Ascending aorta (tissue), 2 donors: ENCODE results near the gene AKAP7. TPM values are rescaled to one million over a fixed set of nuclear protein-coding genes. Genes with fewer than 3 reads are reported as not detected.

ENCODE experiments used
- DNase-seq, 2 donors: peaks; one replicate each; pipeline ENCODE4 v3.0.0-alpha.2; 2019; ENCODE audit warnings: low spot score in 2 of 2
- H3K27ac ChIP-seq, 2 donors: fragments of 200-600 bp; sonication (generic); one replicate each; pipeline ENCODE4 v1.5.1; 2016 to 2017; ENCODE audit warnings: mild to moderate bottlenecking in 1 of 2
- H3K27me3 ChIP-seq: fragments of 200-600 bp; sonication (generic); one replicate; pipeline ENCODE4 v1.5.1; 2017
- H3K36me3 ChIP-seq, 2 donors: fragments of 200-600 bp; sonication (generic); one replicate each; pipeline ENCODE4 v1.5.1; 2016
- H3K4me1 ChIP-seq, 2 donors: fragments of 200-600 bp; sonication (generic); one replicate each; pipeline ENCODE4 v1.5.1; 2016 to 2017; ENCODE audit warnings: mild to moderate bottlenecking in 1 of 2
- H3K4me3 ChIP-seq, 2 donors: fragments of 200-600 bp; sonication (generic); one replicate each; pipeline ENCODE4 v1.5.1; 2016 to 2017; ENCODE audit warnings: mild to moderate bottlenecking in 1 of 2
- H3K9me3 ChIP-seq, 2 donors: fragments of 200-600 bp; sonication (generic); one replicate each; pipeline ENCODE4 v1.5.1; 2016
- intact Hi-C: fragments of 100-400 bp; cut with DNase I; formaldehyde crosslinking; loops from one replicate; pipeline ENCODE4 v1.15.1; 2023
- total RNA-seq: library from RNA; depleted of rRNA; stranded (reverse); fragments of >200 nt; gene quantifications from one replicate; pipeline ENCODE4 v1.1.0, GENCODE V29; 2016
- TF ChIP-seq, protein P1 (sequence below), 3 experiments: fragments of 200-600 bp in 2 of 3; fragments of 450-650 bp in 1 of 3; sonication (generic) in 2 of 3; IDR thresholded peaks; one replicate each; pipeline ENCODE4 v1.5.1; 2016 to 2019; ENCODE audit warnings: antibody characterized with exemption in 3 of 3, mild to moderate bottlenecking in 1 of 3, moderate library complexity in 1 of 3

Gene AKAP7
- total RNA-seq, 1 donor from 2014 or later, result 1.3 TPM

DNA sequence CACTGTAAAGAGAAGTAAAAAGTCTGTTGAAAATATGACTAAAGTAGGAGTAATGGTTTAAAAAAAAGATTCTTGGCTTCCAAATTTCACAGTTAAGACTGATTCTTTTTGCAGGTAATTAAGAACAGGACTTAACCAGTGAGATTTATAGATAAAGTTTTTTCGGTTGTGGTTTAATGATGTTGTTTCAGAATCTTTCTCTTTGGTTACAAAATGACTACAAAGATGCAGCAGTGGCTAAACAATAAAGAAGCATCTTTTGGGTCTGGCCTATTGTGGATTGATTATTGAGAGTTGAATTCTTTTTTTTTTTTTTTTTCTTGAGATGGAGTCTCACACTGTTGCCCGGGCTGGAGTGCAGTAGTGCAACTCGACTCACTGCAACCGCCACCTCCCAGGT lies 109.7 kb downstream of the AKAP7 start:
- Histone ChIP-seq H3K36me3 (no peaks in the 10 kb centered on the region), H3K4me1 (no peaks in the 10 kb centered on the region), H3K9me3 (no peaks in the 10 kb centered on the region), H3K27me3 (no peaks in the 10 kb centered on the region), H3K27ac (no peak overlapping the region), H3K4me3 (no peak overlapping the region)
- DNase-seq, result no peak
- intact Hi-C loops, result no loop called here
- TF ChIP-seq, protein P1, sequence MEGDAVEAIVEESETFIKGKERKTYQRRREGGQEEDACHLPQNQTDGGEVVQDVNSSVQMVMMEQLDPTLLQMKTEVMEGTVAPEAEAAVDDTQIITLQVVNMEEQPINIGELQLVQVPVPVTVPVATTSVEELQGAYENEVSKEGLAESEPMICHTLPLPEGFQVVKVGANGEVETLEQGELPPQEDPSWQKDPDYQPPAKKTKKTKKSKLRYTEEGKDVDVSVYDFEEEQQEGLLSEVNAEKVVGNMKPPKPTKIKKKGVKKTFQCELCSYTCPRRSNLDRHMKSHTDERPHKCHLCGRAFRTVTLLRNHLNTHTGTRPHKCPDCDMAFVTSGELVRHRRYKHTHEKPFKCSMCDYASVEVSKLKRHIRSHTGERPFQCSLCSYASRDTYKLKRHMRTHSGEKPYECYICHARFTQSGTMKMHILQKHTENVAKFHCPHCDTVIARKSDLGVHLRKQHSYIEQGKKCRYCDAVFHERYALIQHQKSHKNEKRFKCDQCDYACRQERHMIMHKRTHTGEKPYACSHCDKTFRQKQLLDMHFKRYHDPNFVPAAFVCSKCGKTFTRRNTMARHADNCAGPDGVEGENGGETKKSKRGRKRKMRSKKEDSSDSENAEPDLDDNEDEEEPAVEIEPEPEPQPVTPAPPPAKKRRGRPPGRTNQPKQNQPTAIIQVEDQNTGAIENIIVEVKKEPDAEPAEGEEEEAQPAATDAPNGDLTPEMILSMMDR (IDR thresholded peaks at IDR 0.05), result no peak

DNA sequence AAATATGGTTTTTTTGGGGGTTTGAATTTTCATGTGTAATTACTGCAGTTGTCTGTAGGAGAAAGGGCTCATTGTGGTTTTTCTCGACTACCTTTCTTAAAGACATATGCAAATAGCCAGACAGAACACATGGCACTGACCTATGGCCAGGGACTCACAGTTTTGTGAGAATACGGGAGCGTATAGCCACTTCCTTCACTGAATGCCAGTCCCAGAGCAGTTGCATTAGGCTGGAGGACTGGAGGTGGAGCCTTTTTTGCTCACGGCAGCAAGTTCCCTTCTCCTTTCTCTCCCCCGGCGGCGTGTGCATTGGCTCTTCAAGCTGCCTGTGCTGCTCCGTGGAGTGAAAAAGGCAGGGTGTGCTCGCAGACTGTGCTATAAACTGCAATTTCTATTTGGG lies 114.9 kb downstream of the AKAP7 start:
- TF ChIP-seq, protein P1 (IDR thresholded peaks at IDR 0.05), result no peak
- Histone ChIP-seq H3K9me3 (no peaks in the 10 kb centered on the region), H3K4me3 (peak overlapping the region; percentile 46 to 49), H3K36me3 (no peaks in the 10 kb centered on the region), H3K27ac (no peak overlapping the region), H3K27me3 (no peaks in the 10 kb centered on the region), H3K4me1 (no peaks in the 10 kb centered on the region)
- intact Hi-C loops, result no loop called here
- no peak for DNase-seq

DNA sequence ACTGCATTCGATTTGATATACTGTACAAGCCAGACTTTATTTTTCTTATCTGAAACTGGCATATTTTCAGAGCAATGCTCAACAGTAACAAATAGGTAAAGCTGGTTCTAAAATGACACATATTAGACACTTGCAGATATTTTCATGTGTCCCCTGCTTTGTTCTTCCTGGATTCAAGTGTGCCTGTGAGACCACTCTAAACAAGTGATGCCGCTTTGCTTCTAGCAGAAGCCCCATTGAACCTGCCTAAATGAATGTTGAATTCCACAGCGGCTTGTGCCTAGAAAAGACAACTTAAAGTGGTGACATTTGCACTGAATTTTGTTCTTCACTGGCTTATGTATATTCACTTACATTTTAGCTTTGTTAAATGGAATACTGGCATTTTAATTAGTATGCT lies 115.7 kb downstream of the AKAP7 start:
- H3K27ac ChIP-seq, result no peak overlapping the region
- peak overlapping the region in 1 of 2 donors; percentile 46 for H3K4me3 ChIP-seq
- no peaks in the 10 kb centered on the region for H3K4me1 ChIP-seq
- H3K27me3 ChIP-seq, result no peaks in the 10 kb centered on the region
- TF ChIP-seq, protein P1 (IDR thresholded peaks at IDR 0.05), result no peak
- no peak for DNase-seq
- no peaks in the 10 kb centered on the region for H3K9me3 ChIP-seq
- H3K36me3 ChIP-seq, result no peaks in the 10 kb centered on the region
- intact Hi-C loops, result no loop called here

DNA sequence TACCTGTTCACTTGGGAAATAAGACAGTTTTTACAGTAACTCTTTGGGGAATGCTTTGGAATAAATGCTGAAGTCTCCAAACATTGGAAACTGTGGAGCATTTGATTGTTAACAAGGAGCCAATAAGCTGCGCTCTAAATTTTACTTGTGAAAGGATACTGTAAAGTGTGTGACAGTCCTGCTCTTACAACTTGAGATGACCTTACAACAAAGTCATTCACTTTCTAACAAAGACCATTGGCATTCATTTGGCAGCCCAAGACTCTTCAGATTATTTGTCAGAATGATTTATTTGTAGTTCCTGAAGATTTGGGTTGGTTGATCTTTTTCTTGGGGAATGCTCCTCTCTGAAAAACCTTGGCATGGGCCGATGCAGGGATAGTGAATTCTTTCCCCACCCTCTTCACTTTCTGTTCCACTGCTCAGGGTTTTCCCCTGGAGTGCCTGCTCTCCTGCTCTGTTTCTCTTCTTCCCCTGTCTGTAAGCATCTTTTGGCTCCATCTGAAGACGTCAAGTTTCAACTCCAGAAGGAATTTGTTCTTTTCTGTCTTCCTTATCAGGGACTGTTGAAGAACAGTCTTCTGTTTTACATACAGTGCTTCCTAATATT lies 116.4 kb downstream of the AKAP7 start:
- no peaks in the 10 kb centered on the region for H3K4me1 ChIP-seq
- no peak overlapping the region for H3K27ac ChIP-seq
- intact Hi-C loops, result no loop called here
- H3K27me3 ChIP-seq, result no peaks in the 10 kb centered on the region
- TF ChIP-seq, protein P1 (IDR thresholded peaks at IDR 0.05), result no peak
- DNase-seq, result no peak
- H3K9me3 ChIP-seq, result no peaks in the 10 kb centered on the region
- H3K4me3 ChIP-seq, result no peak overlapping the region
- H3K36me3 ChIP-seq, result no peaks in the 10 kb centered on the region

DNA sequence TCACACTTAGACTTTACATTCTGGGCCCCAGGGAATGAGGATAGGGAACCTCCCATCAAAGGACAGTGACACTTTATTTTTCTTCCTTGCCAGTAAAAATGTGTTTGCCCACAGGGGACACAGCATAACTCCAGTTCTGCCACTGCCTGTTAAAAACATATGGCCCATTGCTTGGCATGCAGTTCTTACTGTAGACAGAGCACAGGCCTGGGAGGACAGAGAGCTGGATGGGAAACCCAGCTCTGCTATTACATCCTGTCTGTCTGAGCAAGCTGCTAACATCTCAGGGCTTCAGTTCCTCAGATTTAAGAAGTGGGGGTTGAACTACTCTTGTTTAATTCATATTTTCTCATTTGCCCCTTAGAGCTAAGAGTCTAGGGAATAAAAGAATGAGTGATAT lies 120.2 kb downstream of the AKAP7 start:
- Histone ChIP-seq H3K4me3 (no peak overlapping the region), H3K27ac (no peak overlapping the region), H3K36me3 (no peaks in the 10 kb centered on the region), H3K27me3 (no peaks in the 10 kb centered on the region), H3K9me3 (no peaks in the 10 kb centered on the region), H3K4me1 (no peaks in the 10 kb centered on the region)
- TF ChIP-seq, protein P1 (IDR thresholded peaks at IDR 0.05), result no peak
- DNase-seq, result no peak
- intact Hi-C loops, result no loop called here

DNA sequence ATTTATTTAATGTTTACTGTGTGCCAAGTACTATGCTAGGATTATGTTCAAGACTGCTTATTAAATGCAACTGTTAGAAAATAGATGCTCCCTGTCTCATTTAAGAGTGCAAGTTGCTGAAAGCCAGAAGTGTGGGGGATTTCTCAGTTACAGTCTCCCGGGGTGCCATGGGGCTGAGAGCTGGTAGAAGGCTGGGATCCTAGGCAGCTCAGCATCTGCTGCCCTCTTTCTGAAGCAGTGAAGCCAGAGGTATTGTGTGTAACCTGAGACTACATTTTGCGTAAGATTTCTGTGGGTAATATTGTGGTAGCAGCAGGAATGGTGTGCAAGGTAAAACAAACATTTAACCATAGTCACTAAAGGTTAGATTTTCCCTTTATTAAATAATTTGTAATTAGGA lies 120.6 kb downstream of the AKAP7 start:
- Histone ChIP-seq H3K9me3 (no peaks in the 10 kb centered on the region), H3K36me3 (no peaks in the 10 kb centered on the region), H3K27me3 (no peaks in the 10 kb centered on the region), H3K4me1 (no peaks in the 10 kb centered on the region), H3K27ac (no peak overlapping the region), H3K4me3 (no peak overlapping the region)
- DNase-seq, result no peak
- TF ChIP-seq, protein P1 (IDR thresholded peaks at IDR 0.05), result no peak
- intact Hi-C loops, result no loop called here
